B cell (primary cell): ENCODE data around the gene ADRB2. TPM values are rescaled to one million over a fixed set of nuclear protein-coding genes. Genes with fewer than 3 reads are reported as not detected.

Source experiments
- ATAC-seq: fragments of 200-7000 bp; cut with Tn5 transposase; one replicate; pipeline ENCODE4 v1.10.0; 2021; ENCODE audit warnings: low read depth, mild to moderate bottlenecking, moderate number of reproducible peaks, moderate library complexity
- CTCF ChIA-PET: fragments of 350-600 bp; sonication (Branson Sonifier 250); formaldehyde crosslinking; loops from one replicate; lab custom pipeline; 2021; ENCODE audit warnings: antibody characterized with exemption, inconsistent platforms; lab: Charles Lee
- POLR2A ChIA-PET: fragments of 350-600 bp; sonication (Branson Sonifier 250); formaldehyde crosslinking; loops from one replicate; lab custom pipeline; 2021; ENCODE audit warnings: antibody characterized with exemption; lab: Charles Lee
- DNase-seq: peaks from one replicate; pipeline ENCODE4 v3.0.0; 2013
- H2AFZ ChIP-seq: 2 replicates; pipeline ENCODE4 v1.6.1; 2012; ENCODE audit warnings: mild to moderate bottlenecking, low read depth, low read length; ENCODE audit not compliant: insufficient read depth, poor library complexity, severe bottlenecking
- H3K27ac ChIP-seq, 2 donors: 1 replicate in 1 of 2; 2 replicates in 1 of 2; pipeline ENCODE4 v1.5.1; 2012 to 2013; ENCODE audit warnings: low read length in 2 of 2, mild to moderate bottlenecking in 2 of 2, moderate library complexity in 1 of 2
- H3K27me3 ChIP-seq, 4 experiments: fragments of 200-600 bp in 1 of 4; sonication (generic) in 1 of 4; replicated peaks in 1 of 4; 1 replicate in 2 of 4; 2 replicates in 2 of 4; pipeline versions ENCODE4 v1.6.1 to v1.7.0; 2013 to 2016; ENCODE audit warnings: low read length in 3 of 4, mild to moderate bottlenecking in 2 of 4, mixed read lengths in 1 of 4, moderate library complexity in 1 of 4; ENCODE audit not compliant: insufficient read depth in 4 of 4, control insufficient read depth in 3 of 4; ENCODE audit errors: control extremely low read depth in 1 of 4
- H3K36me3 ChIP-seq, 2 experiments: replicated peaks in 1 of 2; 1 replicate in 1 of 2; 2 replicates in 1 of 2; pipeline versions ENCODE4 v1.6.1 to v1.7.1; 2013; ENCODE audit warnings: low read length in 1 of 2; ENCODE audit not compliant: insufficient read depth in 2 of 2, control insufficient read depth in 1 of 2; ENCODE audit errors: control extremely low read depth in 1 of 2, extremely low read depth in 1 of 2
- H3K4me1 ChIP-seq, 2 donors: fragments of 200-600 bp in 1 of 2; sonication (generic) in 1 of 2; 1 replicate in 1 of 2; 2 replicates in 1 of 2; pipeline versions ENCODE4 v1.5.1 to v1.6.1; 2013 to 2017; ENCODE audit warnings: low read length in 2 of 2; ENCODE audit not compliant: control insufficient read depth in 2 of 2, insufficient read depth in 2 of 2
- H3K4me2 ChIP-seq: replicated peaks from 2 replicates; pipeline ENCODE3; 2012; ENCODE audit warnings: mild to moderate bottlenecking, low read depth, low read length; ENCODE audit not compliant: poor library complexity, severe bottlenecking
- H3K4me3 ChIP-seq, 5 experiments: fragments of 200-600 bp in 1 of 5; sonication (generic) in 1 of 5; 1 replicate in 3 of 5; 2 replicates in 2 of 5; pipeline versions ENCODE4 v1.5.1 to v1.7.0; 2011 to 2016; ENCODE audit warnings: low read length in 4 of 5, mild to moderate bottlenecking in 4 of 5, low read depth in 2 of 5, control low read depth in 1 of 5, moderate library complexity in 1 of 5; ENCODE audit not compliant: insufficient read depth in 1 of 5; ENCODE audit errors: control extremely low read depth in 1 of 5, extremely low read depth in 1 of 5
- H3K79me2 ChIP-seq: fragments of 200-600 bp; sonication (generic); one replicate; pipeline ENCODE4 v1.6.0; 2016; ENCODE audit warnings: low read length; ENCODE audit not compliant: control insufficient read depth, insufficient read depth
- H3K9ac ChIP-seq: fragments of 200-600 bp; sonication (generic); 2 replicates; pipeline ENCODE4 v1.6.1; 2017; ENCODE audit warnings: mild to moderate bottlenecking, low read length, moderate library complexity
- H3K9me3 ChIP-seq, 3 donors: one replicate each; pipeline versions ENCODE4 v1.6.1 to v1.7.1; 2013; ENCODE audit warnings: low read length in 2 of 3; ENCODE audit not compliant: control insufficient read depth in 2 of 3, insufficient read depth in 1 of 3; ENCODE audit errors: control extremely low read depth in 1 of 3
- H4K20me1 ChIP-seq: 2 replicates; pipeline ENCODE4 v1.6.0; 2012; ENCODE audit warnings: mild to moderate bottlenecking, low read length; ENCODE audit not compliant: insufficient read depth, control insufficient read depth, poor library complexity, severe bottlenecking
- H3K27ac Mint-ChIP-seq: one replicate; pipeline ENCODE4 v1.8.0; 2021; ENCODE audit warnings: mixed read lengths
- H3K27me3 Mint-ChIP-seq: one replicate; pipeline ENCODE4 v1.8.0; 2021; ENCODE audit warnings: mixed read lengths
- H3K4me1 Mint-ChIP-seq: one replicate; pipeline ENCODE4 v1.8.0; 2021; ENCODE audit warnings: mixed read lengths
- H3K4me3 Mint-ChIP-seq: one replicate; pipeline ENCODE4 v1.8.0; 2021; ENCODE audit warnings: mixed read lengths
- H3K9me3 Mint-ChIP-seq: one replicate; pipeline ENCODE4 v1.8.0; 2022; ENCODE audit warnings: mixed read lengths; ENCODE audit not compliant: insufficient read depth
- EZH2 ChIP-seq: IDR thresholded peaks from 2 replicates; pipeline ENCODE4 v1.6.1; 2012; ENCODE audit warnings: borderline replicate concordance, low read depth, mild to moderate bottlenecking, moderate library complexity, low read length; ENCODE audit not compliant: insufficient read depth, poor library complexity, severe bottlenecking
- WGBS: methylation state at CpG from one replicate; pipeline ENCODE4 v1.1.5; 2013; ENCODE audit warnings: missing lambda C conversion rate; ENCODE audit not compliant: insufficient coverage; 5-methylcytosine and 5-hydroxymethylcytosine counted together
- intact Hi-C: fragments of 100-400 bp; cut with micrococcal nuclease; formaldehyde crosslinking; loops from one replicate; pipeline ENCODE4 v1.10.0; 2022
- polyA plus RNA-seq: library from polyadenylated mRNA; depleted of rRNA; stranded (reverse); fragments of >200 nt; gene quantifications from 2 replicates; pipeline ENCODE4 v1.2.3, GENCODE V29; 2012
- total RNA-seq, 2 donors: library from RNA; stranded (reverse); fragments of 120-200 nt in 1 of 2; gene quantifications; 1 replicate in 1 of 2; 2 replicates in 1 of 2; pipeline versions ENCODE4 v1.2.3 to v1.2.4, GENCODE V29; 2013 to 2022
- TF ChIP-seq, protein P1 (sequence below): fragments of 200-600 bp; IDR thresholded peaks from one replicate; pipeline ENCODE4 v1.8.0; 2022; ENCODE audit warnings: antibody characterized with exemption, mild to moderate bottlenecking

ADRB2 gene
- total and polyA plus RNA-seq, 2 donors (not counting 1 experiment from before 2014, with no cell fraction given) = 6.0 to 12.4 TPM

DNA sequence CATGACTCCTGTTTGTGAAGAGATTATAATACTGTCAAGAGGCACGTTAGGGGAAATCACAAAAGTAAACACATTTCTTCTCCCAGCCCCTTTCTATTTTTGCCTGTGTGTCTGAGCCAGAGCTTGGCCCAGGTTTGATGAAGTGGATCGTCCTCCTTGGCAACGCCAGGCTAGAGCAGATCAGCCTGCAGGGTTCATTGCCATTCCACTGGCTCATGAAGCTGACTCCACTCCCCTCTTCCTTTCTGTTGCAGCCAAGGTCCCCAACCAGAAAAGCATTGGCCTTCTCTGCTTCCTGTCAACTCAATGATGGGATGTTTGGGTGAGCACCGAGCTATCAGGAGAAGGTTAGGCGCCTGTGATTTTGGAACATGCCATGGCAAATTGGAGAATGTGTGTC lies 3.3 kb downstream of the ADRB2 start:
- Histone ChIP-seq H2AFZ (no peak overlapping the region), H3K4me3 (peak overlapping the region; percentile 61 to 91 (median 86)), H3K27ac (peak overlapping the region; percentile 19 to 78), H3K9ac (peak overlapping the region; percentile 89), H3K9me3 (peaks cover 0 to 8% (median 0%) of the 10 kb centered on the region in 3 donors), H3K4me2 (peak overlapping the region; percentile 94), H4K20me1 (no peaks in the 10 kb centered on the region), H3K4me1 (peaks cover 83 to 86% of the 10 kb centered on the region in 2 donors), H3K27me3 (no peaks in the 10 kb centered on the region), H3K79me2 (peaks cover 55% of the 10 kb centered on the region), H3K36me3 (no peaks in the 10 kb centered on the region)
- Mint-ChIP-seq H3K9me3 (no peaks in the 10 kb centered on the region), H3K4me1 (peaks cover 88% of the 10 kb centered on the region), H3K4me3 (peak overlapping the region; percentile 94), H3K27me3 (no peaks in the 10 kb centered on the region), H3K27ac (peak overlapping the region; percentile 73)
- TF ChIP-seq, protein P1, sequence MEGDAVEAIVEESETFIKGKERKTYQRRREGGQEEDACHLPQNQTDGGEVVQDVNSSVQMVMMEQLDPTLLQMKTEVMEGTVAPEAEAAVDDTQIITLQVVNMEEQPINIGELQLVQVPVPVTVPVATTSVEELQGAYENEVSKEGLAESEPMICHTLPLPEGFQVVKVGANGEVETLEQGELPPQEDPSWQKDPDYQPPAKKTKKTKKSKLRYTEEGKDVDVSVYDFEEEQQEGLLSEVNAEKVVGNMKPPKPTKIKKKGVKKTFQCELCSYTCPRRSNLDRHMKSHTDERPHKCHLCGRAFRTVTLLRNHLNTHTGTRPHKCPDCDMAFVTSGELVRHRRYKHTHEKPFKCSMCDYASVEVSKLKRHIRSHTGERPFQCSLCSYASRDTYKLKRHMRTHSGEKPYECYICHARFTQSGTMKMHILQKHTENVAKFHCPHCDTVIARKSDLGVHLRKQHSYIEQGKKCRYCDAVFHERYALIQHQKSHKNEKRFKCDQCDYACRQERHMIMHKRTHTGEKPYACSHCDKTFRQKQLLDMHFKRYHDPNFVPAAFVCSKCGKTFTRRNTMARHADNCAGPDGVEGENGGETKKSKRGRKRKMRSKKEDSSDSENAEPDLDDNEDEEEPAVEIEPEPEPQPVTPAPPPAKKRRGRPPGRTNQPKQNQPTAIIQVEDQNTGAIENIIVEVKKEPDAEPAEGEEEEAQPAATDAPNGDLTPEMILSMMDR = no peak
- no peak for TF ChIP-seq EZH2
- POLR2A ChIA-PET = no interaction called here
- CTCF ChIA-PET = interaction anchor here (0.7 to 6.2 kb wide), 6 partner anchors 9 to 97 kb away, joined by 3 to 54 read pairs (median 17); no protein-coding TSS in a partner anchor
- no peak for ATAC-seq
- intact Hi-C loops = loop anchor here (2.0 to 10.0 kb wide), 4 partner anchors 19 to 515 kb away; partner anchors contain the start of genes FBXO38 and GRPEL2
- DNase-seq = no peak
- 100% methylated on average over 2 of the region's 5 CpGs for WGBS

DNA sequence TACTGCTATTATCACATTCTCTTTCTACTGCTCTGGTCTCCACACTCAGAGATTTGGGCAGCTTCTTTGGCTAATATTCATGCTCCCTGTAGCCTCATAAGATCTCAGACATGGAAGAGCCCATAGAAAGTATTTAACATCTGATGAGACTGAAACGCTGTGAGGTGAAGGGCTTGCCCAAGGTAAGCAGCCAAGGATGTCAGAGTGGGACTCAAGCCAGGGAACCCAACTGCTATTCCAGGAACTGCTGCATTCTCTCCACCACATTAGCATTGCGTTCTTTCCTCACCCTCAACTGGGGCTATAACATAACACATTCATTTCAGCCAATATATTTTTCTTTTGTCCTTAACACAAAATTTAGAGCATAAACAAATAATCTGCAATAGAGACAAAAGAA lies 3.8 kb downstream of the ADRB2 start:
- 93% methylated on average over 2 of the region's 2 CpGs for WGBS
- ATAC-seq (no peak), DNase-seq (no peak)
- Histone ChIP-seq H3K27ac (peak overlapping the region in 1 of 2 donors; percentile 78), H3K4me2 (peak overlapping the region; percentile 94), H3K27me3 (no peaks in the 10 kb centered on the region), H3K9me3 (peaks cover 0 to 8% (median 0%) of the 10 kb centered on the region in 3 donors), H2AFZ (no peak overlapping the region), H3K4me1 (peaks cover 88 to 90% of the 10 kb centered on the region in 2 donors), H4K20me1 (no peaks in the 10 kb centered on the region), H3K9ac (peak overlapping the region; percentile 89), H3K79me2 (peaks cover 60% of the 10 kb centered on the region), H3K4me3 (peak overlapping the region in 1 of 5 experiments; percentile 91), H3K36me3 (no peaks in the 10 kb centered on the region)
- peak overlapping the region; percentile 94 for H3K4me3 Mint-ChIP-seq
- intact Hi-C loops = loop anchor here (2.0 to 10.0 kb wide), 2 partner anchors 19 to 515 kb away; partner anchors contain the start of gene GRPEL2
- no peak for TF ChIP-seq EZH2
- TF ChIP-seq, protein P1 = no peak
- POLR2A ChIA-PET = no interaction called here
- peak overlapping the region; percentile 73 for H3K27ac Mint-ChIP-seq
- peaks cover 90% of the 10 kb centered on the region for H3K4me1 Mint-ChIP-seq
- CTCF ChIA-PET = interaction anchor here (0.7 to 6.2 kb wide), 4 partner anchors 9 to 98 kb away, joined by 3 to 54 read pairs (median 31); no protein-coding TSS in a partner anchor
- H3K27me3 Mint-ChIP-seq = no peaks in the 10 kb centered on the region
- H3K9me3 Mint-ChIP-seq = no peaks in the 10 kb centered on the region
